ENCODE results near the gene LRCH1.

The LRCH1 gene

DNA sequence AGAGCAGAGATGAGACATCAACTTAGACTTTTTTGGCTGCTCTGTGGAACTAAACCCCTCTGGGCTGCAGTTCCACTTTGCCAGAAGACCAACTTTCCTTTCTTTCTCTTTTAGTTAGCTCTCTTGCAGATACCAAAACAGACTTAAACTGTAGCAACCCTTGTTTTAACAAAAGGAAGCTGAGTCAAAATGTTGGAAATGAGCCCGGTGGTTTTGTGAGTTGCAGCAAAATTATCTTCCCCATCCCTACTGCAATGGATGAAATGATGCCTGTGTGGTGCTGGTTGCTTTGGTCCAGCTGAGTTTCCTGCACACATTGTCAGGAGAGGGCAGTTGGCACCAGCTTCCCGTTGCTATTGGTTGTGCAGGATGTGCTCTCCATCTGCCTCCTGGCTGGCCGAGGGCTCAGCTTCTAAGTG lies 115.3 kb downstream of the LRCH1 start:
- no peak for DNase-seq

DNA sequence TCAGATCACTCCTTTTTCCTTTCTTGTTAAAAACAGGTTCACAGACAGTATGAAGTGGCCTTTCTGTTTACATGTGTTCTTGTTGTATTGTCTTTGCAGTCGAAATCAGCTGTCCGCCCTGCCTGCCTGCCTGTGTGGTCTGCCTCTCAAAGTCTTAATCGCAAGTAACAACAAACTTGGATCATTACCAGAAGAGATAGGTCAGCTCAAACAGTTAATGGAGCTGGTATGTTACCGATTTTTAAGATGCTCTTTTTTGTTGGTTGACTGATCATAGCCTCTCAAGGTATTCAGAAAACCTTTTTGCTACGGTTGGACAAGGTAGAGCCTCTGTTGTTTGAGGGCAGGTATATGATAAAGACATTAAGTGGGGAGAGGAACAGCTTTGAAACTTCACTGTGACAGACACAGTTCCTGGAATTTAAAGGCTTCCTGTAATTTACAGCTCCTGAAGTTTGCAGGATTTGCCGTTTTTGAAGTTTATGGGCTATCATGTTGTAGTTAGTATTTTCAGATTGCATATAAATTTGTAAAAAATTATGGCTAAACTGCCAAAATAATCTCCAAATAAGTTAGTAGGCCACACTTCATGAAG lies 116.1 kb downstream of the LRCH1 start:
- DNase-seq = no peak

DNA sequence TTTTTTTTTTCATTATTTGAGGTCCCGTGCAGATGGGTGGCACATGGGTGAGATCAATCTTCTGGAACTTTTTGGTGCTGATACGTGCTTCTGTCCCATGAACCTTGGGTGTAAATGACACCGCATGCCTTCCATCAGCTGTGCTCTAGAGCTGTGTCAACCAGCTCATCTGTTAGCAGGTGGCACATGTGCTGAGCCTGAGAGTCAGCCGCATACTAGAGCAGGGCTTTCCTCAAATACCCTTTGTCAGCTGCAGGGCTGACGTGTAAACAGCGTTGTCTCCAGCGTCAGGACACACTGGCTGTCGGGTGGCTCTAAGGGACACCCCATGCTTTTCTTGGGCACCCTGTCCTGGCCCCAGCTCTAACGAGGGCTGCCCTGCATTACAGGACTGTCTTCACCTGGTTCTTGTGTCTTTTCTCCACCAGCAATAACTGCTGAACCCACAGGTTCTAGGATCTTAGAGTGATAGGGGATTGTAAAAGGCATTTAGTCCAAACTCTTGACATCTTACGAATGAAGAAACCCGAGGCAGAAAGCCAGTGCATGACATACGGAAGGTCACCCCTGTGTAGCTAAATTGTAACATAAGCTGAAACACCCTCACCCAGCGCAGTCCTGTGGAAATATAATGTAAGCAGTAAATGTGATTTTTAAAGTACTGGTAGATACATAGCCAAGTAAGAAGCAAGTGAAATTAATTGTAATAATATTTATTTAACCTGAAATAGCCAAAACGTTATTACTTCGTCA lies 119.5 kb downstream of the LRCH1 start:
- no peak for DNase-seq

DNA sequence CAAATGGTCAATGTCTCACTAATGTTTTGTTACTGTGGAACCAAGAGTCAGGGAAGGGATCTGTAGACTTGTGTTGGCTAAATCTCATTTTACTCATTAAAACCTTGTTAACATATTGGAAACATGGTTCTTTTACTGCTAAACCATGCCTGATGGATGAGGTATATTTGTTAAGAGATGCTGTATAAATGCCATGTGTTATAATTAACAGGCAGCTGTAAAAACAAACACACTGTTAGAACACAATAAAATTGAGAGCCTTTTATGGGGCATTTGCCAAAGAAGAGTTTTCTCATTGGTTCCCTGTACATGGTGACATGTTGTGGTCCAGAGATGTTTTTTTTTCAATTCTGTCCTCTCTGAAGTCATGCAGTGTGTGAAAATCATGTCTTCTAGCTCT lies 122.0 kb downstream of the LRCH1 start:
- no peak for DNase-seq

DNA sequence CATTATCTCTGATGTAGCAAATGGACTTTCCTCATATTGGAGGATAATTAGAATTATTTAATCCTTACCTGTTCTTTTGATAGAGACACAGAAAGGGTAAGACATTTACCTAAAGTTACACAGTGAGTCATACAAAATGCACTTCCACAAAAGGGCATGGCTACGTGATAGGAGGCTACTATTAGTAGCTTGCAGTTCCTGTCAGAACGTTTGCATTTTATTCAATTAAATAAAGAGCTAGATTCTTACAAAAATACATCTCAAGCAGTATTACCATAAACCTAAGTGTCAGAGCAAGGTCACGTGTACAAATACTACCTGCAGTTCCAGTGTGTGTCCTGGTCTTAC lies 123.4 kb downstream of the LRCH1 start:
- DNase-seq = no peak

DNA sequence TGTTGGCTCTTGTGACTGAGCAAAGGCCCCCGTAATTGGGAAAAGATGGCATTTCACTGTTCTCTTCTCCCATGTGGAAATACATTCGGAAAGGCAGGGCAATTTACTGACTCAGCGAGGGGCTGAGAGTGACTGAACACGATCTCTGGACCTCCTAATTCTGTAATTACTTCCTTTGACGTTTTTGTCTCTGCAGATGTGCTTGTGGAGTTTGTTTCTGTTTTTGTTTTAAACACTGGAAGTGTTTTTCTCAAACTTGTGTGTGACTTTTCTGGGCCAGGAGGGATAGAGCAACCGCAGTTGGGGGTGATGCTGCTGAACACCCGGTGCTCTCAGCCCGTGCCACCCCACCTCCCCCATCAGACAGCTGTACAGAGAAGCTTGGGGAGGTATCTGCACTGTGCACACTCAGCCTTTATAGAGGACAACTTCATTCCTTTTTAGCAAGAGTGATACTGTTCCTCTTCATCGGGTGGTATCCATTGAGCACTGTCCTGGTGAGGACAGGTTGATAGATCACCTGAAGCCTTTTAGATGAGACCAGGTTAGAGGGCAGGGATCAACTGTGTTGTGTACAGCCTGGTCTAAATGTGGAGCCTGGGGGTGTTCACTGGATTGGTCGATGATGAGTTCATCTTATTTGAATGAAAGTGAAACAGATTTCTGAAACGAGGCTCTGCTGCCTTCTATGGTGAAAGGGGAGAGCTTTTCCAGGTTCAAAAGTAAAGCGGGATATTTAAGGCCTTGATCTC lies 126.6 kb downstream of the LRCH1 start:
- DNase-seq = peak; percentile 46

DNA sequence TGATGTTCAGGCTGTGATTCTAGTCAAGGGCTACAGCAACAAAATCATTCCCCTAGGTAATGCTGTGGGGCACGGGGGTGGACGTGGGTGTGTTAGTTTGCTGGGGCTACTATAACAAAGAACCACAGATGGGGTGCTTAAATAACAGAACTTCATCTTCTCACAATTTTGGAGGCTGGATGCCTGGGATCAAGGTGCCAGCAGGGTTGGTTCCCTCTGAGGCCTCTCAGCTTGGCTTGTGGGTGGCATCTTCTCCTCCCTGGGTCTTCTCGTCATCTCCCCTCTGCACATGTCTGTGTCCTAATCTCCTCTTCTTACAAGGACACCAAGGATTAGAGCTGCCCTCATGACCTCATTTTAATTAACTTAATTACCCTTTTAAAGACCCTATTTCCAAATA lies 129.0 kb downstream of the LRCH1 start:
- no peak for DNase-seq

DNA sequence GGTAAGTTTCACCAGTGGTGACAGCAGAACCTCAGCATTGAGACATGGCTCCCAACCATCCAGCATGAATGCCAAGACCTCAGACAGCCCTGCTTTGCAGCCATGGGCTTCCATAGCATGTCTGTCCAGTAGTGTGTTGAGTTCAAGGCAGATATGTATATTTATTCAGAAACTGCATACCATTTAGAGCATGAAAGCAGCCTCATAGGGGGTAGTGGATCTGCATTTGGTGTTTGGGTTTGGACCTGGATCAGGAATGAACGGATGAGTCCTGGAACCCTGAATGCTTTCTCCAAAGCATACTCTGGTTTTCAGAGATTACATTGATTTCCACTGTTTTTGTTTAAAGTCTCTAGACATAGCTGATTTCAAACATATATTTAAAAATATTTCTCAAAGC lies 129.7 kb downstream of the LRCH1 start:
- DNase-seq = no peak

DNA sequence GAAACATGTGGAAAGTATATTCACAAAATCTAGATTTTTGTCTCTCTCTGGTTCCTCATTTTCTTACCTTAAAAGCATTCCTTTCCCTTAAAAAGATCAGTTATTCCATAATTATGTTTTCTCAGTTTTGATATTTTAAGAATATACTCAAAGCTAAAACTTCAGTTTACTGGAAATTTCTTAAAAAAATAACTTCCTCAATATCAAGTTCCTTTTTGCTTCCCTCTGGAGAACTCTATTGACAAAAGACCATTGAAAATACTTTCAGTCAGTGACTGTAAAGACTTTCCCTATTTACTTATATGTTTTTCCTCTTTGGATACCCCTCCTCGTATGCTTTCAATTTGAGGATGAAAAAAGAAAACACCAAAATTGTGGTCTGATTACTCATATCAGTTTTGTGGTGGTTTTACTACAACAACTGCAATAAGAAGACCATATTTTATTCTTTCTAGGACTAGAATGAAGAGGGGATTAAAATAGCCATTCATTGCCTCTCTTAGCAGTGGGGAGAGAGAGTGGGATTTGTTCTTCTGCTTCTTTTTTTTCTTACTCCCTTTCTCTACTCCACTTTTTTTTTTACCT lies 130.8 kb downstream of the LRCH1 start:
- DNase-seq = no peak

DNA sequence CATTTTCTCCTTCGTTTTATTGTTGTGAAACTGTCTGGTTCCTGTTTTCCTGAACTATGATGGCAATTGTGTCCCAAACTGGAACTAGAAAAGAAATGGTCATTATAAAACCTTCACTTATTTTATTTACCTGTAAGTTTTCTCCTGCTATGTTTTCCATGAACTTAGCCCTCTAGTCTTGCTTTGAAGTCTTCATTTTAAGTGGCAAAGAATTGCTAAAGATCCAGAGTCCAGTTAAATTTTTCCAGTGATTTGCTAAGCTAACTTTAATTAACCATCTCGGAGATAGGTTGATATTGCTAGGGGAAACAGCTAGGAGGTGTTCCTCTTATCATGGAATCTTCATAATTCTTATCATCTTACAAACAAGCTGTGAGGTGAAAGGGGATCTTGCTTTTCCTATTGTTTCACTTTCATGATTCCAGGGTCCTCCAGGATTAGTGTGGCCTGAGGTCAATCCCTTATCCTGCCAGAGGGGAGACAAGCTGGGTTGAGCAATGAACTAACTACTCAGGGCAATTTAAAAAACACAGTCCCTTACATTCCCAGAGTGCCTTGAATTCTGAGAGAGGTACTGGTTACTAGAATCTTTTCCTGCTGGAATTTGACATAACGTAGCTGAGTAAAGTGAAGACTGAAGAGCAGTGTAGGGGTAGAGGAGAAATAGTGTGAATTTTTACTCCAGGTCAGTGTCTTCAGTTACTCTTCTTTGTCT lies 131.5 kb downstream of the LRCH1 start:
- DNase-seq = no peak

DNA sequence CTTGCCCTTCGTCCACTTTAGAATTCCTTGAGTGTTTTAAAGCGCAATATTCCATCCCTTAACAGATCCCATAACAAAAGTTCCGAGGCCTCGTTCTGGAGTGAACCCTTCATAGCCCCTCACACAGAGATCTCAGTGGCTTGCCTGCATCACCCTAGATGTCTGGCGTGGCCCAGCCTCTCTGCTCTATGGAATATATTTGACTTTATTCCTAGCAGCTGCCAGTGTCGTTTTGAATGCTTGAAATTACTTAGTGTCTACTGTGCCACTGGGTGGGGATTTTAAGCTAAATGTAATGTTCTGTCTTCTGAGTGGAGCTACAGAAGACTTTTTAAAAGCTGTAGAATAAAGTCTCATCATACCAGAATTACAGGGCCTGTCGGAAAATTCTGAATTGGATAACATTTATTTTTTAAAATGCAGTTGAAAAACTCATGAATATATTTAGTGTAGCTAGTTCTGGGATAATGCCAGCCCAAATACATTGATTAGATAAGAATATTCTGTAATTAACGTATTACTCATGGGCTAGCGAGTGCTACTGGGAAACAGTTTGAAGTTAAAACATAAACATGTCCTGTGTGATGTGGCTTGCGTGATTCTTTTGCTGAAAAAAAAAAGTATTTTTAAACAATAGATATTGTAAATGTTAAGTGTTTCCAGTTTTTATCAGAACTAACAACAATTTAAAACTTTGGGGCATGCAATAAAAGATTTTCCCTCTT lies 132.2 kb downstream of the LRCH1 start:
- no peak for DNase-seq

DNA sequence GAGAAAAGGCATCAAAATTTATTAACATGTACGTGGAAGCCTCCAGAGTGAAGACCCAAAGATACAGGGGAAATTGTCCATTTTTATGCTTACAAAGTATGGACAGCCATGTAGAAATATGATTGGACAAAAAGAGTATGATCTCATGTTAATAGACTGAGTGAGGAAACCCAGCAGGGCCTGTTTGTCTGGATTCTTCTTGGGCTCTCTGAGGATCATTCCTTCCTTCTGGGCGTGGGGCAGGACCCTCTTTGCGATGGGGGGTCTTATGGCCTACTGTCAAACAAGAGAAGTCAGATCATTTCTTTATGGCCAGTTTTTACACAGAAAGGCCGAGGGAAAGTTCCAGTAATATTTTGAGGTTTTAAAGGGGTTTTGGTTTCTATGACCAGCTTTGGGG lies 133.2 kb downstream of the LRCH1 start:
- DNase-seq = no peak

DNA sequence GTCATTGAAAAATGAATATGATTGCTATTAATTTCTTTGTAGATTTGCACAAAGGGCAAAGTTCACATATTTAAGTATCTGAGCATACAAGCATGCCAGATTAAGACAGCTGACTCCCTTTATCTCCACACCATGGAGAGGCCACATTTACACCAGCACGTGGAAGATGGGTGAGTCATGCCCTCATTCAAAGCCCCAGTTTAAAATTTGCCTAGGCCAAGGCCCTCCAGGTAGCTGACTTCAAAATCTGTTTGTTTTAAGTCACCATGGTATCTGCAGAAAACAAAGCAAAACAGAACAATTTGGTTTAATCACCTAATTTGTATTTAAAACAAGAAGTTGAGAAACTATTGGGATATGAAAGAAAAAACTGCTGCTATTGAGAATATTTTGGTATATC lies 134.8 kb downstream of the LRCH1 start:
- DNase-seq = no peak

DNA sequence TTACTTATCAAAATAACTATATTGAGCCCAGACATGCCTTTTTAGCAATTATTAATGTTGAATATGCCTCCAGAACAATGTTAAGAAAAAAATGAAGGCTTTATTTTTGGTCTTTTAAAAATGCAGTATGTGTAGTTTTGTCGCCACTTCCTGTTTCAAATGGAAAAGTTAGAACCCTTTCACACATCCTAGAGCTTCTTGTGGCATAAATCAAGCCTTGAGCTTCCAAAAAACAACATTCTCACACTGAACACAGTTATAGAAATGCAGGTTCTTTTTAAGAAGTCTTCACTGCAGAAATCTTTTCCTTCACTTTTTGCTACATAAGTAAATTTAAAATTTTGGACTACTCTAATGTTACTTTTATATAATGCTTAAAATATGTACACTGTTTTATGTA lies 135.3 kb downstream of the LRCH1 start:
- DNase-seq = no peak

DNA sequence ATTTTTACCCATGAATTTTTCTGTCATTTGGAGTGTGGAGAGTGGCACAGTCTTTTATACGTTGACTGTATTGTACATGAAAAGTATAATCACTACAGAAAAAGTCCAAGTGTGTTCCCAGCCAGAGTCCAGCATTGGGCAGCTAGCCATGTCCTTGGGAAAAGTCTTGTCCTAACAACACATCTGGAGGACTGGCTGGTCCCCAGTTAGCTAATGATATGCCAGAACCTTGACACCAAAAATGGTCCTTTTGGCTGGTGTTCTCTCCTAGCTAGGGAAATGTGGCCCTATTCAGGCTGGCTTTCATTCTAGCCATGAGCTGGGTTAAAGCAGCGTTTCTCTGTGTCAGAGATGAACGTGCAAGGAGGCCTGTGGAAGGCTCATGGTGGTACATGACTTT lies 145.0 kb downstream of the LRCH1 start:
- DNase-seq = no peak

DNA sequence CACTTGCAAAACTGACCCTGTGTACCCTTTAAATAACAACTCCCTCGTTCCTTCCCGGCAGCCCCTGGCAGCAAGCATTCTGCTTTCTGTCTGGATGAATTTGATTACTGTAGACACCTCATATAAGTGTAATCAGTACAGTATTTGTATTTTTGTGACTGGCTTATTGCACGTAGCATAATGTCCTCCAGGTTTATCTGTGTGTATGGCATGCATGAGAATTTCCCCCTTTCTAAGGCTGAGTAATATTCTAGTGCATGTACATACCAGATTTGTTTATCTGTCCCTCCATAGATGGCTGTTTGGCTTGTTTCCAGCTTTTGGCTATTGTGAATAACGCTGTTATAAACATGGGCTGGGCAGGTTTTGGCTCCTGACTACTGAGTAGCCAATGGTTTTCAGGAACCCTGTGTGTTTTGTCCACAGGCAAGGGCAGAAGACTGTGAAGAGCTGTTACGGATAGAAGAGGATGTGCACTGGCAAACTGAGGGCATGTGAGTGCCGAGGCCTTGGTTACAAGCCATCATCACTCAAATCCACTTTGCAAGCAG lies 146.0 kb downstream of the LRCH1 start:
- no peak for DNase-seq

DNA sequence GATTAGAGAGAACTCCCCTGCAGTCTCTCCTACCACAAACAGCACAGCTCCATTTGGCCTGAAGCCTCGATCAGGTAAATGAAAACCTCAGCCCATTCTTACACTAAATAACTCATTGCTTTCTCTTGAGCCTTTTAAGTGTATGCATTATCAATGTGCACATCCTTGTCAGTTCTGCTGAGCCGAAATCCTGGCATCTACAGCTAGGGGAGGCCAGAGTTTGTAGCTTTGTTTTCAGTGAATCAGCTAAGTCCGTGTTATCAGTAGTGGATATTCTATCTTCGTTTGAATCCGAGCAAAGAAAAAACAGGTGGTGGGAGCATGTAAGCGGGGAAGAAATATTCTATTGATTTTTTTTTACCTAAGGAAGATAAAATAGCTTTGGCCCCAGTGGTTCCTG lies 159.6 kb downstream of the LRCH1 start:
- no peak for DNase-seq

DNA sequence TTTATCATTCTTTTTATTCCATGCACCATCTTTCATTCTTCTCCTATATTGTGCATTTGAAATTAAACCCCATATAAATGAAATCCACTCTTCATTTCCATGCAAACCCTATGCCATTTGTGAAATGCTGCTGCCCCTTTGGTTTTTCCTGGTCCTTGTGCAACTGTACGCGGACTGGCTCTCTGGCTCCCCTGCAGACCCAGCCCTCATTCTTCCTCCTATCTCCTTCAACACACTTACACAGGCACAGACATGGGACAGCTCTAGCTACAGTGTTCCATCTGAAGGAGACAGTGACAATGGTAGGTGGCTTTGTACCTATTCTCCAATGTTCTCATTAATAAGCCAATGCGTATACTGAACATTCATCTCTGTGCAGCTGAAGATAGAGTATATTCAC lies 162.4 kb downstream of the LRCH1 start:
- no peak for DNase-seq

DNA sequence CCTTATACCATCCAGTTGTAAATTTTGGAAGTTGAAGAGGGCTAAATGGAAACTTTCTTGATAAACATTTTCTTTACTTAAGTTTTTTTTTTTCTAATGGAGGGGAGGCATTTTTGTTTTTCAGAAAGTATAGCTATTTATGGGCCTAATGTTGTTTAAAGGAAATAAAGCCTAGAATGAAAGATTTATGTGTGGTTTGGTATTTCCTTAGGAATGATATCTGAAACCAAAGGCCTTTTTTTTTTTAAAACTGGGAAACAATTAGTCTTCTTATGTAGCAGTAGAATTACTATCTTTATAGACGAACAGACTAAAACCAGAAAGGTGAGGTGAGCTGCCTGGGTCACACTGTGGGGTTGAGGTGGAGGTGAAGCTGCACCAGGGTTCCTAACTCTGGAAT lies 163.9 kb downstream of the LRCH1 start:
- DNase-seq = no peak

DNA sequence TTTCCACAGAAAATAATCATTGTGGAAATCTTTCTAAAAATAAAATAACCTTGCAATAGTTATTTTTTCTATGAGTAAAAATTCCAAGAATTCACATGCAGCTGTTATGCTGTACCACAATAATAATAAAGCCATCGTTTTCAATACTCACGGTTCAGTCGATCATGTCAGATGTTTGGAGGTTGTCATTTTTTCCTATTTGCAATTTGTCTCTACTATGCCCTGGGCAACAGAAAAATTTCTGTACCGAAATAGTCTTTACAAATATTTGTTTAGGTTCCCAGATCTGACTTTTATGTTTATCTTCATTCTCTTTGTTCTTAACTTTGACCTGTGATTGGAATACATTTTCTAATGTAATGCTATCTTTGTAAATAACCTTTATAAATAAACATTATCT lies 164.3 kb downstream of the LRCH1 start:
- no peak for DNase-seq

DNA sequence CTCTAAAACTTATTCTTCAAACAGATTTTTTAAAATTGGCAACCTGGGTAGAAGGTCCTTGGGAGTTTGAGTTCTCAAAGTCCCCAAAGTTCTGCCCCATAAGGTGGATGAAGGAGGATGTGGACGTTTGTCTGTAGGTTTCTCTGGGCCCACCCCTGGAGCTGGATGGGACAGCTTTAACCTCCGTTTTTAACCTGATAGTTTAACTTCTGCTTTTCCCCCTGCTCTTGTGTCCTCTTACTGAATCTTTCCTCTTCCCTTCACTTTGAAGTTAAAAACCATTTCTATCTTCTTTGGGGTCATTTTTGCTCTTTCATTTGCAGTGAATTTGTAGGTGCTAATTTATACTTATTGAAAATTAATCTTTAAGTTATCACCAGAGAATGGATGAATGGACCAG lies 164.9 kb downstream of the LRCH1 start:
- DNase-seq = no peak

DNA sequence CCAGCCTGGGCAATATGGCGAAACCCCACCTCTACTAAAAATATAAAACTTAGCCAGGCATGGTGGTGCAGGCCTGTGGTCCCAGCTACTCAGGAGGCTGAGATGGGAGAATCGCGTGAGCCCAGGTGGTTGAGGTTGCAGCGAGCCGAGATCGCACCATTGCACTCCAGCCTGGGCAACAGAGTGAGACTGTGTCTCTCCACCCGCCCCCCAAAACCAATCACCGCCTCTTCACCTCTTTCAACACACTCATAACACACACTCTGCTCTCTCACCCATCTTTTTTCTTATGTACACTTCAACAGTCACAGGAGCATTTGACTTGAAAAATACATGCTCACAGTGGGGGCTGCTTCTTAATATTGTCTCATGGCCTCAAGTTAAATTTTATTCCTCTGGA lies 167.2 kb downstream of the LRCH1 start:
- DNase-seq = no peak
